ENCODE results near the gene ATOH8. TPM values are rescaled to one million over a fixed set of nuclear protein-coding genes. Genes with fewer than 3 reads are reported as not detected.
A peak's percentile ranks its signal among the peaks of the same experiment; 100 is the strongest.

ATOH8 gene
- total RNA-seq, 2 experiments from 2014 or later, result not detected

GRCh38 chr2:85785027-85785822 is 31.4 kb downstream of the ATOH8 start:
- TF ChIP-seq CTCF (IDR thresholded peaks at IDR 0.05), result no peak
- POLR2A ChIA-PET, result no interaction called here
- H3K27ac Mint-ChIP-seq, result no peak overlapping the region
- intact Hi-C loops (cut with DNase I, micrococcal nuclease), result no loop called here
- H3K27me3 Mint-ChIP-seq, result peaks cover 4% of the 10 kb centered on the region
- no peaks in the 10 kb centered on the region for H3K9me3 Mint-ChIP-seq
- no peaks in the 10 kb centered on the region for H3K4me1 ChIP-seq (ENCODE audit: insufficient read depth, low read length)
- H3K27ac ChIP-seq (ENCODE audit: low read depth in 1 of 2, low read length in 2 of 2), result no peak overlapping the region
- ATAC-seq (ENCODE audit: poor library complexity), result peak; percentile 17
- no peak overlapping the region for H3K4me3 ChIP-seq (ENCODE audit: low read length)
- no peaks in the 10 kb centered on the region for H3K36me3 ChIP-seq (ENCODE audit: insufficient read depth, low read length)
- CTCF ChIA-PET, result no interaction called here
- H3K27me3 ChIP-seq (ENCODE audit: control insufficient read depth in 1 of 2, insufficient read depth in 2 of 2, low read length in 2 of 2), result peaks cover 0 to 3% of the 10 kb centered on the region in 2 experiments
- no peak overlapping the region for H3K4me3 Mint-ChIP-seq
- peak in 2 of 14 experiments; percentile 23 to 31 for DNase-seq
- H3K4me1 Mint-ChIP-seq (ENCODE audit: low read depth), result no peaks in the 10 kb centered on the region
- H3K36me3 Mint-ChIP-seq (ENCODE audit: low read depth), result no peaks in the 10 kb centered on the region
- no peaks in the 10 kb centered on the region for H3K9me3 ChIP-seq (ENCODE audit: control insufficient read depth in 1 of 2, insufficient read depth in 1 of 2, low read length in 2 of 2)

GRCh38 chr2:85785871-85786270 is 32.1 kb downstream of the ATOH8 start:
- Mint-ChIP-seq H3K36me3 (ENCODE audit: low read depth) (no peaks in the 10 kb centered on the region), H3K27me3 (peaks cover 4% of the 10 kb centered on the region), H3K4me1 (ENCODE audit: low read depth) (no peaks in the 10 kb centered on the region), H3K27ac (no peak overlapping the region), H3K9me3 (no peaks in the 10 kb centered on the region), H3K4me3 (no peak overlapping the region)
- no peak for TF ChIP-seq CTCF (IDR thresholded peaks at IDR 0.05)
- Histone ChIP-seq H3K36me3 (ENCODE audit: insufficient read depth, low read length) (no peaks in the 10 kb centered on the region), H3K4me1 (ENCODE audit: insufficient read depth, low read length) (no peaks in the 10 kb centered on the region), H3K27ac (ENCODE audit: low read depth in 1 of 2, low read length in 2 of 2) (no peak overlapping the region), H3K9me3 (ENCODE audit: control insufficient read depth in 1 of 2, insufficient read depth in 1 of 2, low read length in 2 of 2) (no peaks in the 10 kb centered on the region), H3K4me3 (ENCODE audit: low read length) (no peak overlapping the region), H3K27me3 (ENCODE audit: control insufficient read depth in 1 of 2, insufficient read depth in 2 of 2, low read length in 2 of 2) (peaks cover 0 to 3% of the 10 kb centered on the region in 2 experiments)
- ChIA-PET CTCF (no interaction called here), POLR2A (no interaction called here)
- intact Hi-C loops (cut with DNase I, micrococcal nuclease), result no loop called here
- ATAC-seq (ENCODE audit: poor library complexity) (no peak), DNase-seq (no peak)

GRCh38 chr2:85786444-85786843 is 32.7 kb downstream of the ATOH8 start:
- POLR2A ChIA-PET, result no interaction called here
- intact Hi-C loops (cut with DNase I, micrococcal nuclease), result no loop called here

More at GRCh38 chr2:85786444-85786843, 32.7 kb downstream of the ATOH8 start:
- Histone ChIP-seq H3K36me3 (ENCODE audit: insufficient read depth, low read length) (no peaks in the 10 kb centered on the region), H3K27ac (ENCODE audit: low read depth in 1 of 2, low read length in 2 of 2) (no peak overlapping the region), H3K4me3 (ENCODE audit: low read length) (no peak overlapping the region), H3K27me3 (ENCODE audit: control insufficient read depth in 1 of 2, insufficient read depth in 2 of 2, low read length in 2 of 2) (peaks cover 0 to 3% of the 10 kb centered on the region in 2 experiments), H3K9me3 (ENCODE audit: control insufficient read depth in 1 of 2, insufficient read depth in 1 of 2, low read length in 2 of 2) (no peaks in the 10 kb centered on the region), H3K4me1 (ENCODE audit: insufficient read depth, low read length) (no peaks in the 10 kb centered on the region)
- ATAC-seq (ENCODE audit: poor library complexity), result no peak
- no peak for TF ChIP-seq CTCF (IDR thresholded peaks at IDR 0.05)
- DNase-seq, result no peak
- Mint-ChIP-seq H3K4me3 (no peak overlapping the region), H3K36me3 (ENCODE audit: low read depth) (no peaks in the 10 kb centered on the region), H3K4me1 (ENCODE audit: low read depth) (no peaks in the 10 kb centered on the region), H3K27ac (no peak overlapping the region), H3K27me3 (peaks cover 4% of the 10 kb centered on the region), H3K9me3 (no peaks in the 10 kb centered on the region)
- CTCF ChIA-PET, result no interaction called here
